Stimulated activated naive CD4-positive, alpha-beta T cell (primary cell): ENCODE results near the gene TSC22D4.
"Not testable (repeated sequence)": the region's sequence is repeated elsewhere in the genome, so short reads cannot be mapped to it uniquely, and the experiment has no call there.

Source experiments
- DNase-seq, 6 experiments: peaks; one replicate each; lab custom pipeline; 2025; lab: John Stamatoyannopoulos, UW

The TSC22D4 gene

DNA sequence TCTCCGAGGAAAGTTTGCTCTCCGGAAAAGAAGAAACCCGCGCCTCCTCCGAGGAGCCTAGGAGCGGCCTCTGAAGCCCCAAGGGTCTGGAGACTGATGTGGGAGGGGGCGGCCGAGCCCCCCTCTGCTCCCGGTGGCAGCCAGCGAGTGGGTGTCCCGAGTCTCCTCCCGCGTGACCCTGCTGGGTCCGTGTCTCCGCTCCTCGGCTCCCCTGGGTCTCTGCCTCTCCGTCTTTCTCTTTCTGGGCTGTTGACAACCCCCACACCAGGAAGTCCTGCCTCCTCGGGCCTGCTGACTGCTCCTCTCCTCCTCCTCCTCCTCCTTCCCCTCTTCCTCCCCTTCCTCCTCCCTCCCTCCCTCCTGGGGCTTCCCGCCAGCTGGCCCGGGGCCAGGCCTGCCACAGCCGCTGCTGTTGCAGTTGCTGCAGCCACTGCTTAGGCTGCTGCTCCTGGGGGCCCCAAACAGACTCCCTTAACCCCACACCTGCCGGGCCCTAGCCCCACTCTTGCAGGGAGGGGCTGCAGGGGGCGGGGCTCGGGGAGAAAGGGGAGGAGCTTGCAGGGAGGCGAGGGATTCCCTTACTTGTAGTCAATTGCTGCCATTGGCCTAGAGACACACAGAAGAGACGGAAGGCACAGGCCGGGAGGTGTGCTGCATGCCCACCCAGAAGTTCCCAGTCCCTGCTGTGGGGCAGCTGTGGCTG, at the start of gene TSC22D4:
TSS of gene TSC22D4 (minus strand) at position 257 of the 703 bp plus-strand sequence. CDS start 1,176 bp downstream, outside the sequence.
- peak; percentile 87 to 95 (median 93) for DNase-seq

DNA sequence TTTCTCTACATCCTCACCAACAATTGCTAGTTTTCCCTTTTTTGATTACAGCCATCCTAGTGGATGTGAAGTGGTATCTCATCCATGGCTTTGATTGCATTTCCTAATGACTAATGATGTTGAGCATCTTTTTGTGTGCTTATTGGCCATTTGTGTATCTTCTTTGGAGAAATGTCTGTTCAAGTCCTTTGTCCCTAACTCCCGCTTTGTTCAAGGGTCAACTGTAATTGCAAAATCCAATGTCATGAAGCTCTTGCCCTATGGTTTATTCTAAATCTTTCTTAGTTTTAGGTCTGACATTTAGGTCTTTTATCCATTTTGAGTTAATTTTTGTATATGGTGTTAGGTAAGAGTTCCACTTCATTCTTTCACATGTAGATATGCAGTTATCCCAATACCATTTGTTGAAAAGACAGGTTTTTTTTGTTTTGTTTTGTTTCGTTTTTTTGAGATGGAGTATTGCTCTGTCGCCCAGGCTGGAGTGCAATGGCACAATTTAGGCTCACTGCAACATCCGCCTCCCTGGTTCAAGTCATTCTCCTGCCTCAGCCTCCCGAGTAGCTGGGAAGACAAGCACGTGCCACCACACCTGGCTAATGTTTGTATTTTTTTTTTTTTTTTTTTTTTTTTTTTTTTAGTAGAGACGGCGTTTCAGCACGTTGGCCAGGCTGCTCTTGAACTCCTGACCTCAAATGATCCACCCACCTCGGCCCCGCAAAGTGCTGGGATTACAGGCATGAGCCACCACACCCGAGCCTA, 49.3 kb upstream of the TSC22D4 start:
- not testable (repeated sequence) for DNase-seq

- not testable (repeated sequence) for DNase-seq
Measured at GRCh38 chr7:100523192-100523591, 44.2 kb upstream of the TSC22D4 start.

- DNase-seq, result not testable (repeated sequence)
Measured at GRCh38 chr7:100521909-100522593, 43.0 kb upstream of the TSC22D4 start.

DNA sequence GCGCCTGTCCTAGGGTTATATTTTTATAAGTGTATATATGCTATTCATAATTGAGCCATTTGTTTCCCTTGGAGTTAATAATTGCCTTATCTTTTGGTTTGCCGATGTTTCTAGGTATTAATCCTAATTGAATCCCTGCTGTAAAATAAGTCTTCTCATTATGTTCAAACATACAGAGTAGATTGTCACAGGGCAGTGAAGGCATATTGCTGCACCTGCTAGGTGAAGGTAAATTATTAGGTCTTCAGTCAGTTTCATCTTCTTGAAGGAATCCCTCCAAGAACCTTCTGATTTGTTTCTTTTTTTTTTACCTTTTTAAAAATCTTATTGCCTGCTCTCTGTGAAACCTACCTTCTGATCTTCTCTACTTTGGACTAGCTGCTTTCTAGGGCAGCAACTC, 42.1 kb upstream of the TSC22D4 start:
- DNase-seq, result no peak

GRCh38 chr7:100520138-100520537, 41.1 kb upstream of the TSC22D4 start:
- DNase-seq, result no peak

DNA sequence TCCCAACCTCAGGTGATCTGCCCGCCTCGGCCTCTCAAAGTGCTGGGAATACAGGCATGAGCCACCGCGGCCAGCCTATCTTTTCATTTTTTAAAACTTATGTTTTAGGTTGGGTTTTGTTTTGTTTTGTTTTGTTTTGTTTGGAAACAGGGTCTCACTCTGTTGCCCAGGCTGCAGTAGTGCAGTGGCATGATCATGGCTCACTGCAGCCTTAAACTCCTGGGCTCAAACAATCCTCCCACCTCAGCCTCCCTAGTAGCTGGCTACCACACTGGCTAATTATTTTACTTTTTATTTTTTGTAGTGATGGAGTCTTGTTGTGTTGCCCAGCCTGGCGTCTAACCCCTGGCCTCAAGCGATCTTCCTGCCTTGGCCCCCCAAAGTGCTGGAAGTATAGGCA, 40.6 kb upstream of the TSC22D4 start:
- no peak for DNase-seq

DNA sequence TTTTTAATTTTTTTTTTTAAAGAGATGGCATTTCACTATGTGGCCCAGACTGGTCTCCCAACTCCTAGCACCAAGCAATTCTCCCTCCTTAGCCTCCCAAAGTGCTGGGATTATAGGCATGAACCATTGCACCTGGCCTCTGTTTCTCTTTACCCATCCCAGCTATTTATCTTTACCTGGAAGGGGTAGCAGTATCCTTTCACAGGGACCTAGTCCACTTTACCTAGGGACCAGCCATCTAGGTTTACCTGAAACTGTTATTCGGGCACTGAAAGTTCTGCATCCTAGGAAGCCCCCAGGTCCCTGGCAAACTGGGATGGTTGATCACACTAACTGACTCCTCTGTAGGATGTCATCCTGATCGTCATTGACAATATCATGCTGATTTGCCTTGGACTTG, 38.3 kb upstream of the TSC22D4 start:
- DNase-seq, result no peak

DNA sequence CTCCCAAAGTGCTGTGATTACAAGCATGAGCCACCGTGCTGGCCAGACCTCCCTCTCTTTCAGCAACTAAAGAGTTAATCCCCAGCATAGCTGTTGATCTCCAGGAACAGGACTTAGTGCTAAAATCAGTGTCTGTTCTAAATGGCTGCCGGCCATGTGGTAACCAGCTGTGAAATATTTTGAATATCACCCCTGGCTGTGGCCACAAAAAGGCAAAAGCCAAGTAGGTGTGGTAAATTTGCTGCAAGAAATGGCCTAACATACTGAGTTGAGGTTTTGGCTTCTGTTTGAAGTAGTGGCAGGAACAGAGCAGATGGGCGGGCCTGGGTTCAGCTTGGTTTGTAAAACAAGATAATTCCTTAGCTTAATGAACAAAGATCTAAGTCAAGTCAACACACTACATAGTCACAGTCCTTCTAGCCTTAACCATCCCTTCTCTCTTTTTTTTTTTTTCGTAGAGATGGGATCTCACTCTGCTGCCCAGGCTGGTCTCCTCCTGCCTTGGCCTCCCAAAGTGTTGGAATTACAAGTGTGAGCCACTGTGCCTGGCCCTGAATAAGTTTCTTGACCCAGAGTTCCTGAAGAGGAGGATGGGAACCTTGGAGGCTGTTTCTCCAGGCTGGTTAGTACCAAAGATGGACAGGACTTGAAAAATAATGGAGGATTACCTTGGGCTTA, 37.3 kb upstream of the TSC22D4 start:
- peak in 4 of 6 experiments; percentile 20 to 60 (median 52) for DNase-seq

GRCh38 chr7:100515072-100515532, 36.1 kb upstream of the TSC22D4 start:
- no peak for DNase-seq

DNA sequence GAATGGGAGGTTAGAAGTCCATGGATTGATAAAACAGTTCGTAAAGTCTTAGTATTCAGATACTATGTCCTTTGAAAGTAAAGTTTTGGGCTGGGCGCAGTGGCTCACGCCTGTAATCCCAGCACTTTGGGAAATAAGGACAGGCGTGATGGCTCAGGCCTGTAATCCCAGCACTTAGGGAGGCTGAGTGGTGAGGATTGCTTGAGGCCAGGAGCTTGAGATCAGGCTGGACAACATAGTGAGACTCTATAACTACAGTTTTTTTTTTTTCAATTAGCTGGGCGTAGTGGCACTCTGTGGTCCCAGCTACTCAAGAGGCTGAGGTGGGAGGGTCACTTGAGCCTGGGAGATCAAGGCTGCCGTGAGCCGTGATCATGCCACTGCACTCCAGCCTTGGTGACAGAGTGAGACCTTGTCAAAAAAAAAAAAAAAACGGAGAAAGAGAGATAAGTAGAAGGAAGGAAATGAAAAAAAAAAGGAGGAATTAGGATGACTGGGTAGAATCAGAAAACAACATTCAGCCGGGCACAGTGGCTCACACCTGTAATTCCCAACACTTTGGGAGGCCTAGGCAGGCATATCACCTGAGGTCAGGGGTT, 34.3 kb upstream of the TSC22D4 start:
- no peak for DNase-seq

- no peak for DNase-seq
Measured at GRCh38 chr7:100510437-100511239, 31.6 kb upstream of the TSC22D4 start.

GRCh38 chr7:100509231-100509630, 30.2 kb upstream of the TSC22D4 start:
- DNase-seq, result no peak

DNA sequence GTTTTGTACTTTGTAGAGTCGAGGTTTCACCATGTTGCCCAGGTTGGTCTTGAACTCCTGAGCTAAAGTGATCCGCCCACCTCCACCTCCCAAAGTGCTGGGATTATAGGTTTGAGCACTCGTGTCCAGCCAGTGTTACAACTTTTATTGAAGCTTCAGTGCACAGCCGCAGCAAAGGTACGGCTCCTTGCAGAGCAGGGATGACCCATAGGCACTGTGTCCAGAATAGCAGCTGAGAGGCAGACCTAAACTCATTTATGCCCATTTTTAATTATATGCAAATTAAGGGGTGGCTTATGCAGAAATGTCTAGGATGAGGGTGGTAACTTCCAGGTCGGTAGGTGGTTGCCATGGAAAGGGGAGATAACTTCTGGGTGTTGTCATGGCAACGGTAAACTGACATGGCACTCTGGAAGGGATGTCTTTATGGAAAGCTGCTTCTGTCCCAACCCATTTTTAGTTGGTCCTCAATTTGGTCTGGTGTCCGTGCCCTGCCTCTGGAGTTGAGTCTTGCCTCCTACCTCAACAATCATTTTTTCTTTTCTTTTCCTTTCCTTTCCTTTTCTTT, 27.4 kb upstream of the TSC22D4 start:
- DNase-seq, result no peak

DNA sequence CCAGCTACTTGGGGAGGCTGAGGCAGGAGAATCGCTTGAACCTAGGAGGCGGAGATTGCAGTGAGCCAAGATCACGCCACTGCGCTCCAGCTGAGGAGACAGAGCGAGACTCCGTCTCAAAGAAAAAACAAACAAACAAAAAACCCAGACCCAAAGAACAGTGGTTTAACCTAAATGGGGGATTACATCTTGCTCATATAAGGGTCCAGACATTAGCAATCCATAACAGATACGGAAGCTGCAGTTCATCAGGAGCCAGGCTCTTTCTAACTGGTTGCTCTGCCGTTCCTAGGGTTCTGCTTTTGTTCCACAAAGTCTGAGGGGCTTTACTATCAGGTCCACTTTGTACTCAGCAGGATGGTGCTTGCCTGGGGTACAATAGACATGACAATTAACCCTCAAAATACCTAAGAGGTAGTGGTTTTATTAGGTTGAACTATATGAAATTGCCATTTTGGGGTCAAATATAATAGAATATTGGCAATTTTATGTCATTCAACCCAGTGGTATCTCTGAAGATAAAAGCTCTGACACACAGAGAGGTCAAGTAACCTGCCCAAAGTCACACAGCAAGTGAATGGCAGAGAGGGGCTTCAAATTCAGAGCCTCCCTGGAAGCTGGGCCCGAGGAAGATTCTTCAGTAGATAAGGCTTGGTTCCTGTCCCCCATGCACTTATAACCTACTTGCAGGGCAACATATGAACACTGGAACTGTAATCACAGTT, 26.0 kb upstream of the TSC22D4 start:
- no peak for DNase-seq

DNA sequence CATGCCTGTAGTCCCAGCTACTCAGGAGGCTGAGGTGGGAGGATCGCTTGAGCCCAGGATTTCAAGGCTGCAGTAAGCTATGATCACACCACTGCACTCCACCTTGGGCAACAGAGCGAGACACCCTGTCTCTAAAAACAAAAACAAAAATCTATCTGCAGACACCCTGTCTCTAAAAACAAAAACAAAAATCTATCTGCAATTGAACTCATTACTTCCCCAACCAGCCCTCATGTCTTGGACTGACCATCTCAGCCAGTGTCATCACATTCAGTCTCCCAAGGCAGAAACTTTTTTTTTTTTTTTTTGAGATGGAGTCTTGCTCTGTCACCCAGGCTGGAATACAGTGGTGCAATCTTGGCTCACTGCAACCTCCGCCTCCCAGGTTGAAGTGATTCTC, 25.0 kb upstream of the TSC22D4 start:
- not testable (repeated sequence) for DNase-seq

DNA sequence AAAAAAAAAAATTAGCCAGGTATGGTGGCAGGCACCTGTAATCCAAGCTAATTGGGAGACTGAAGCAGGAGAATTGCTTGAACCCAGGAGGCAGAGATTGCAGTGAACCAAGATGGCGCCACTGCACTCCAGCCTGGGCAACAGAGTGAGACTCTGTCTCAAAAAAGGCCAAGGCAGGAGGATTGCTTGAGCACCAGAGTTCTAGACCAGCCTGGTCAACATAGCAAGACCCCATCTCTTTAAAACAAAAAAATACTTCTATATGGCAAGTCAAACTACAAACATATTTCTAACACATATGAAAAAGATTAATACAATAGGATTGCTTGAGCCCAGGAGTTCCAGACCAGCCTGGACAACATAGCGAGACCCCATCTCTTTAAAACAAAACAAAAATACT, 21.7 kb upstream of the TSC22D4 start:
- DNase-seq, result not testable (repeated sequence)

DNA sequence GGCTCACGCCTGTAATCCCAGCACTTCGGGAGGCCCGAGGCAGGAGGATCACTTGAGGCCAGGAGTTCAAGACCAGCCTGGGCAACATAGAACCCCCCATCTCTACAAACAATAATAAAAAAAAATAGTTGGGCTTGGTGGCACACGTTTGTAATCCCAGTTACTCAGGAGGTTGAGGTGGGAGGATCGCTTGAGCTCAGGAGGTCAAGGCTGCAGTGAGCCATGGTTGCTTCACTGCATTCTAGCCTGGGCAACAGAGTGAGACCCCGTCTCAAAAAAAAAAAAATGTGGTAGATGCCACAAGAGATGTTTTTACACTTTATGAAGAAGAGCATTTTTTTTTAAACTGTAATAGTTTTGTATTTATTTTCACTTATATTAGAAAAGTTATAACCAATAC, 17.5 kb upstream of the TSC22D4 start:
- DNase-seq, result no peak

DNA sequence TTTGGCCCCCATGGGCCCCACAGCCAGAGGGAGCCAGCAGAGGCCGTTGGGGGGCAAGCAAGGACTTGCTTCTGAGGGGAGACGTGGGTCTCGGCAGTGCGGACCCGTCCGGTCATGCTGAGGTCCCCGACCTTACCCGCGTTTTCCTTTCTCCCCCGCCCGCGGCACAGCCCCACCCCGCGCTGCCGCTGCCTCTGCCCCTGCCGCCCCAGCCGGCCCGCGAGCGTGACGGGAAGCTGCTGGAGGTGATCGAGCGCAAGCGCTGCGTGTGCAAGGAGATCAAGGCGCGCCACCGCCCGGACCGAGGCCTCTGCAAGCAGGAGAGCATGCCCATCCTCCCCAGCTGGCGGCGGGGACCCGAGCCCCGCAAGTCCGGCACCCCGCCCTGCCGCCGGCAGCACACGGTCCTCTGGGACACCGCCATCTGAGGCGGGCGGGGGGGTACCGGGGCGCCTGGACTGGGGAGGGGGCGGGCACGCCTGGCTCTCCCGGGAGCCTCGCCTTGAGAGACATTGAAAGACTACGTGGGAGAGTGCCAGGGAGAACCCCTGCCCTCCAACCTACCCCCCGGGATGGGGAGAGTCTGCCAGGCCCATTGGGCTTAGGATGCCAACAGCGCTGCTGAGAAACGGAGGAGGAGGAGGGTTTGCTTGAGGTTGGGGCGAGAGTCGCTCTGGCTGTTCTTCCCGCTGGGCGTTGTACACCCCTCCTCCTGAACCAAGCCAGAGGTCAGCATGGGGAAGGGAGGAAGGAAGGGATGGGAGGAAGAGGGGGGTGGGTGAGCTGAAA, 14.7 kb upstream of the TSC22D4 start:
- DNase-seq, result peak; percentile 34 to 64 (median 42)
